GM21786 (cell line): Measurements from ENCODE around the gene RDH12.
"Not testable (repeated sequence)": the region's sequence is repeated elsewhere in the genome, so short reads cannot be mapped to it uniquely, and the experiment has no call there.

Experiments used
- ATAC-seq: cut with Tn5 transposase; IDR thresholded peaks from one replicate; pipeline ENCODE4 v1.9.1; 2021; ENCODE audit not compliant: unreplicated experiment

The RDH12 gene

GRCh38 chr14:67704484-67705089 lies 2.9 kb downstream of the RDH12 start:
- ATAC-seq = no peak

- no peak for ATAC-seq
Measured at GRCh38 chr14:67705211-67705610, 3.5 kb downstream of the RDH12 start.

- ATAC-seq = not testable (repeated sequence)
Measured at GRCh38 chr14:67709346-67709745, 7.7 kb downstream of the RDH12 start.

GRCh38 chr14:67709796-67710195 lies 8.1 kb downstream of the RDH12 start:
- not testable (repeated sequence) for ATAC-seq

GRCh38 chr14:67710209-67710608 lies 8.5 kb downstream of the RDH12 start:
- ATAC-seq = no peak

GRCh38 chr14:67717048-67717447 lies 15.4 kb downstream of the RDH12 start:
- ATAC-seq = no peak

GRCh38 chr14:67718265-67718664 lies 16.6 kb downstream of the RDH12 start:
- no peak for ATAC-seq

- ATAC-seq = not testable (repeated sequence)
Measured at GRCh38 chr14:67719385-67719784, 17.7 kb downstream of the RDH12 start.

- ATAC-seq = no peak
Measured at GRCh38 chr14:67719866-67720265, 18.2 kb downstream of the RDH12 start.

- no peak for ATAC-seq
Measured at GRCh38 chr14:67721875-67722274, 20.2 kb downstream of the RDH12 start.

- ATAC-seq = no peak
Measured at GRCh38 chr14:67722293-67722692, 20.6 kb downstream of the RDH12 start.

- ATAC-seq = no peak
Measured at GRCh38 chr14:67725171-67725570, 23.5 kb downstream of the RDH12 start.

- no peak for ATAC-seq
Measured at GRCh38 chr14:67727361-67727760, 25.7 kb downstream of the RDH12 start.

- no peak for ATAC-seq
Measured at GRCh38 chr14:67728258-67728657, 26.6 kb downstream of the RDH12 start.

GRCh38 chr14:67729072-67729885 lies 27.6 kb downstream of the RDH12 start:
- ATAC-seq = no peak

GRCh38 chr14:67733616-67734015 lies 31.9 kb downstream of the RDH12 start:
- ATAC-seq = no peak

- ATAC-seq = no peak
Measured at GRCh38 chr14:67734675-67735074, 33.0 kb downstream of the RDH12 start.

- ATAC-seq = no peak
Measured at GRCh38 chr14:67735336-67736147, 33.9 kb downstream of the RDH12 start.

GRCh38 chr14:67736771-67737170 lies 35.1 kb downstream of the RDH12 start:
- no peak for ATAC-seq

GRCh38 chr14:67738740-67739504 lies 37.2 kb downstream of the RDH12 start:
- no peak for ATAC-seq

GRCh38 chr14:67744046-67744445 lies 42.4 kb downstream of the RDH12 start:
- no peak for ATAC-seq
